HG03521 (cell line): ENCODE measurements around the gene BTNL9.
"Not testable (repeated sequence)": the region's sequence is repeated elsewhere in the genome, so short reads cannot be mapped to it uniquely, and the experiment has no call there.

Experiments used
- ATAC-seq: cut with Tn5 transposase; IDR thresholded peaks from one replicate; pipeline ENCODE4 v1.9.1; 2021; ENCODE audit warnings: mild to moderate bottlenecking, moderate library complexity; ENCODE audit not compliant: unreplicated experiment

The BTNL9 gene

DNA sequence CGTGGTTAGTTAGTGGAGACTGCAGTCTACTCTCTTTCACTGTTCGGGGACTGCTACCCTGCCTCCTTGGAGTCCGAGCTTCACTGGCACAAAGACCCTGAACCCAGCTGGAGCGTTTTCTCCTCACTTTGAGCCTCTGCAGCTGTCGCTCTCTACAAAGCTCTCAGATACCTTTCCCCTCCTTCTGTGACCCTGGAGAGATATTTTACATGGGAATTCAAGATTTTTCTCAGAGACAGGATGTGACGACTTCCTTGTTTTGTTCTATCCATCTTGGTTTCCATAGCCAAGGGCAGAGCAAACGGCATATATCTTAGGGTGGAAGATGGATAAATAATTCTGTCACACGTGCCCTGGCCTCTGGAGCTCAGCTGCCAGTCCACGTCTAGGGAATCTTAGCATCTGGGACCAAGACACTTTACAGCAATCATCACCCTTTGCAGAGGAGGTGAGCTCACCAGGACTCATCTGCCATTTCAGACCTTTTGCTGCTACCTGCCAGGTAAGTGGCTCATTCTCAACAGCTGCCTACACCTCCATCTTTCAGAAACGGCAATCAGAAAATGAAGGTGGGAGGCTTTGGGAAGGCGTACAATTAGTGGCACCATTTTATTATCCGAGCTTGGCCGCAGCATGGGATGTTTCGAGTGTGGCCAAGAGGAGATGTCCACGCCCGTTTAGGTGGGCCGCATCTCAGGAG is at the start of gene BTNL9:
TSS of gene BTNL9 (plus strand) at position 336 of the 700 bp plus-strand sequence. CDS start 5,224 bp downstream, outside the sequence.
- no peak for ATAC-seq

DNA sequence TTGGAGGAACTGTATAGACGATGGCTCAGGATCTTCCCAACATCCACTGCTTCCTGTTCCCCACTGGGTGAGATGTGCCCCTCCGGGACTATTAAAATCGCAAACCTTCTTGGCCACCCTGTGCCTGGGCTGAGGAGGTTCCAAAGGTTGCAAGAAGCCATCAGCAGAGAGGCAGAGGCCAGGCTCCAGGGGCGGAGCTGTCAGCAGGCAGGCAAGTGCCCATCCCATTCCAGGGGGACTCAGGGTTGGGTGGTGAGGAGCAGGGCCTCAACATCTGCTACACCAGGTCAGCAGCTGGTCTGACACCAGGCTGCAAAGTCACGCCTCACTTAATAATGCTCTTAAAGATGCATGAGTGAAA is 49.2 kb upstream of the BTNL9 start:
- no peak for ATAC-seq

DNA sequence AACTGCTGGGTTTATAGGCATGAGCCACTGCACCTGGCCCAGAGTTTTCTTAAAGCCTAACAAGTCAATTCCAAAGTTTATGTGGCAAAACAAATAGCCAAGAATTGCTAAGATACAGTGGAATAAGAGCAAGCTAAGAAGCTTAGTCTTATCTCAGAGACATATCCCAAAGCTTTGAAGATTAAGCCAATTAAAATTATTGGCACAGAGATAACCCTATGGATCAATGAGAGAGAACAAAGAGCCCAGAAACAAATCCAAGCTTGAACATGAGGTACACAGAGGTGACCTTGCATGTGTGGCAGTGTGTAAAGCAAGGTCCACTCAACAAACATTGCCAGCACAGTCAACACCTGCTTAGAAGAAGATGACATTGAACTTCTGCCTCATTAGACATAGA is 38.1 kb upstream of the BTNL9 start:
- no peak for ATAC-seq

DNA sequence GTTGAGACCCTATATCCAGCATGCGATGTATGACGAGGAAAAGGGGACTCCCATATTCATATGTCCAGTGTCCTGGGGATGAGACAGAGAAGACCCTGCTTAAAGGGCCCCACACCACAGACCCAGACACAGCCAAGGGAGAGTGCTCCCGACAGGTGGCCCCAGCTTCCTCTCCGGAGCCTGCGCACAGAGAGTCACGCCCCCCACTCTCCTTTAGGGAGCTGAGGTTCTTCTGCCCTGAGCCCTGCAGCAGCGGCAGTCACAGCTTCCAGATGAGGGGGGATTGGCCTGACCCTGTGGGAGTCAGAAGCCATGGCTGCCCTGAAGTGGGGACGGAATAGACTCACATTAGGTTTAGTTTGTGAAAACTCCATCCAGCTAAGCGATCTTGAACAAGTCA is 34.3 kb upstream of the BTNL9 start:
- no peak for ATAC-seq

DNA sequence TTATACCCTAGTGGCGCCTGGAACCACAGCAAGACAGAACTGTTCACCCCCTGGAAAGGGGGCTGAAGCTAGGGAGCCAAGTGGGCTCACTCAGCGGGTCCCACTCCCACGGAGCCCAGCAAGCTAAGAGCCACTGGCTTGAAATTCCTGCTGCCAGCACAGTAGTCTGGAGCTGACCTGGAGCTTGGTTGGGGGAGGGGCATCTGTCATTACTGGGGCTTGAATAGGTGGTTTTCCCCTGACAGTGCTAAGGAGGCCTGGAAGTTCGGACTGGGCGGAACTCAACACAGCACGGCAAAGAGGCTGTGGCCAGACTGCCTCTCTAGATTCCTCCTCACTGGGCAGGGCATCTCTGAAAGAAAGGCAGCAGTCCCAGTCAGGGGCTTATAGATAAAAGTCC is 31.9 kb upstream of the BTNL9 start:
- ATAC-seq, result no peak

DNA sequence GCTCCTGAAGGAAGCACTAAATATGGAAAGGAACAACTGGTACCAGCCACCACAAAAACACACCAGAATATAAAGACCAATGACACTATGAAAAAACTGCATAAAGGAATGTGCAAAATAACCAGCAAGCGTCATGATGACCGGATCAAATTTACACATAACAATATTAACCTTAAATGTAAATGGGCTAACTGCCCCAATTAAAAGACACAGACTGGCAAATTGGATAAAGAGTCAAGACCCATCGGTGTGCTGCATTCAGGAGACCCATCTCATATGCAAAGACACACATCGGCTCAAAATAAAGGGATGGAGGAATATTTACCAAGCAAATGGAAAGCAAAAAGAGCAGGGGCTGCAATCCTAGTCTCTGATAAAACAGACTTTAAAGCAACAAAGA is 30.0 kb upstream of the BTNL9 start:
- not testable (repeated sequence) for ATAC-seq

DNA sequence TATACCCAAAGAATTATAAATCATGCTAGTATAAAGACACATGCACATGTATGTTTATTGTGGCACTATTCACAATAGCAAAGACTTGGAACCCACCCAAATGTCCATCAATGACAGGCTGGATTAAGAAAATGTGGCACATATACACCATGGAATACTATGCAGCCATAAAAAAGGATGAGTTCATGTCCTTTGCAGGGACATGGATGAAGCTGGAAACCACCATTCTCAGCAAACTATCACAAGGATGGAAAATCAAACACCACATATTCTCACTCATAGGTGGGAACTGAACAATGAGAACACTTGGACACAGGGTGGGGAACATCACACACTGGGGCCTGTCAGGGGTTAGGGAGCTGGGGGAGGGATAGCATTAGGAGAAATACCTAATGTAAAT is 25.4 kb upstream of the BTNL9 start:
- ATAC-seq, result not testable (repeated sequence)

DNA sequence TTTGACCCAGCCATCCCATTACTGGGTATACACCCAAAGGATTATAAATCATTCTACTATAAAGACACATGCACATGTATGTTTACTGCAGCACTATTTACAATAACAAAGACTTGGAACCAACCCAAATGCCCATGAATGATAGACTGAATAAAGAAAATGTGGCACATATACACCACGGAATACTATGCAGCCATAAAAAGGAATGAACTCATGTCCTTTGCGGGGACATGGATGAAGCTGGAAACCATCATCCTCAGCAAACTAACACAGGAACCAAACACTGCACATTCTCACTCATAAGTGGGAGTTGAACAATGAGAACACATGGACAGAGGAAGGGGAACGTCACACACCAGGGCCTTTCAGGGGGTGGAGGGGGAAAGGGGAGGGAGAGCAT is 22.6 kb upstream of the BTNL9 start:
- ATAC-seq, result not testable (repeated sequence)

DNA sequence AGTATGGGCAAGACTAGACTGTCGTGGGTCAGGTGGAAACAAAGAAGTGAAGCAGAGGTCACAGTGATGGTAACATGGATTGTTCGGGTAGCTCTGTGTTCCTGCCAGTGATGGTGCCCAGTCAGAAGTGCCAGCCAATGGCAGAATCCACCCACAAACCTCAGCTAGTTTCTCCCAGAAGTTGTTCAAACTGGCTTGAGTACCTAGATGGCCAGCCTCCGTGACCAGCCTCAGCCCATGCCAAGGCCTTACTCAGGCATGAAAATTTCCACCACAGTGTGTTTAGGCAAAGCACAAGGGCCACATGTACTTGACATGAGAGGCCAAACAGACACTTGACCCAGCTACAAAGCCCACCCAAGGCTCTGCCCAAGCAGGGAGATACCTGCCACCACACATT is 19.4 kb upstream of the BTNL9 start:
- ATAC-seq, result no peak

DNA sequence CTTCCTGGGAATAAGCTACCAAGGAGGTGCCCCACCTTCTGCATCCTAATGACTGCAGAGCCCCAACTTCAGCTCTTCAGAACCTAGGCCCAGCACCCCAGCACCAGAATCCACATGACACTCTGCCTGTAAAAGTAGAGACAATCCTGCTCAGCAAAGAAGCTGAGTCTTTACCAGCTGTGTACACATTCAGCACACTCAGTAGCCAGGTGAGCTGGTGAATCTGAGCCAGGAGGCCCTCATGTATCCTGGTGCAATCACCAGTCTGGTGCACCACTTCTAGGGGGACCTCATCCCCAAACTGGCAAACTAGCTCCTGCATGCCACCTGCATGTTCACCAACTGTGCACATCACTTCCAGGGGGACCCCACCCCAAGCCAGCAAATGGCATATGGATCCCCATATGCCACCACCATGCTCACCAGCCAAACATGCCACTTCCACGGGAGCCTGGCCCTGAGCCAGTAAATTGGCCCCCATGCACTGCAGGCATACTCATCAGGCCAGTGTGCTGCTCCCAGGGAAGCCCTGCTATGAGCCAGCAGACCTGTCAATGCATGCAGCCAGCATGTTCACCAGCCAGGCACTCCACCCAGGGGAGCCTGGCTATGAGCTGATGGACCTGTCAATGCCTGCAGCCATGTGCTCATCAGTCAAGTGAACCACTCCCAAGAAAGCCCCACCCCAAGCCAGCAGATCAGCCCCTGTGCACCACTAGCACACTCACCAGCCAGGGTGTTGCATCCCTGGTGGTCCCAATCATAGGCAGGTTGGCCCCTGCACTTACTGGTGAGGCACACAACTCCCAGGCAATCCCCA is 15.6 kb upstream of the BTNL9 start:
- ATAC-seq, result no peak

DNA sequence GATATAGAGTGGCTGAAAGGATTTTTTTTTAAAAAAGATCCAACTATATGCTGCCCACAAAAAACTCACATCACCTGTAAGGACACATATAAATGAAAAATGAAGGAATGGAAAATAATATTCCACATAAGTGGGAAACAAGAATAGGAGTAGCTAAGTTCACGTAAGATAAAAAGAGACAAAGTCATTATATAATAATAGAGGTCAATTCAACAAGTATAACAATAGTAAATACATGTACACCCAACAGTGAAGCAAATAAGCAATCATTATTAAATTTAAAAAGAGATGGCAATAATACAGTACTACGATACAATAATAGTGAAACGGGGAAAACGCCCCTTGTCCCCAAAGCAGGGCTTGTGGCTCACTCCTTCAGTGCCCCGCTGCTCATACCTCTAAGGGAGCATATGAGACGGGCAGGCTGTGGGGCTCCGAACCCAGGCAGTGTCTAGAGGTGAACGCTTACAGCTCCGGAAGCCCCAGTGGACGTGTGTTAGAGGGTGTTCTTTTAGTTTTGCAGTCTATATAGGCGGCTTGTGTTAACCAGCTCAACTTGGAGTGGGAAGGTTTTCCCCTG is 12.5 kb upstream of the BTNL9 start:
- ATAC-seq, result no peak

DNA sequence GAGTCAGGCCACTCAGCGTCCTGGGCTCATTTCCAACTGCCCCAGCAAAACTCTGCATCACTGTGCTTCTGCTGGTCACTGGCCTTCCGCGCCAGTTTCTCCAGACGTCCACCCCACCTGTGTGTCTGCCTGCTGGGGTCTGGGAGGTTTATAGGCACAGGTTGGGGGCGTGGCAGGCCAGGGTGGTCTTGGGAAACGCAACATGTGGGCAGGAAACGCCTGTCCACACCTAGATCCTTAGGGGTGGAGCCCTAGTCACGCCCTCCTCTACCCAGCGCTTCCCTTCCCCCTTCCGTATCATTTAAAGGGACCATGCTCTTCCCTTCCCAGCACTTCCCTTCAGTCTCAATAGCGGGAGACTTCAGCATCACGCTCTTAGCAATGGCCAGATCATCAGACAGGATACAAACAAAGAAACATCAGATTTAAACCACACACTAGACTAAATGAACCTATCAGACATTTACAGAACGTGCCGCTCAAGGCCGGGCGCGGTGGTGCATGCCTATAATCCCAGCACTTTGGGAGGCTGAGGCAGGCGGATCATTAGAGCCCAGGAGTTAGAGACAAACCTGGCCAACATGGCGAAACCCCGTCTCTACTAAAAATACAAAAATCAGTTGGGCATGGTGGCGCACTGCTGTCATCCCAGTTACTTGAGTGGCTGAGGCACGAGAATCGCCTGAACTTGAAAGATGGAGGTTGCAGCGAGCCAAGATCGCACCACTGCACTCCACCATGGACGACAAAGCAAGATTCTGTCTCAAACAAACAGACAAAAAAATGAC is 11.8 kb upstream of the BTNL9 start:
- no peak for ATAC-seq

DNA sequence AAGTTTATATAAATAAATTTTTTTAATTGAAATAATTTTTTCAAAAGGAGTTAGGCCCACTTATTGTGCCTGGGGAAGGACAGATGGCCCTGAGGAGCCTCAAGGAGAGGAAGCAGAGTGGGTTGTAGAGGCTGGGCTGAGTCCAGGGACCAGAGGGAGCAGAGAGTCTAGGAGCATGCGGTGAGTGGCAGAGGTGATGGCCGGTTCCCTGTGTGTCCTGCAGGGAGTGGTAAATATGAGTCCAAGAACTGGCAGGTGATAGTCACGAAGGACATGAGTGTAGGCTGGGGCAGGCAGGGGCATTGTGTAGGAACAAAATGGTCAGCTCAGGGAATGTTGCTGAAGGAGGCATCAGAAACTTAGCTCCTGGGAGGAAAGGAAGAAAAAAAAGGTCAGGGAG is 8.3 kb upstream of the BTNL9 start:
- no peak for ATAC-seq

DNA sequence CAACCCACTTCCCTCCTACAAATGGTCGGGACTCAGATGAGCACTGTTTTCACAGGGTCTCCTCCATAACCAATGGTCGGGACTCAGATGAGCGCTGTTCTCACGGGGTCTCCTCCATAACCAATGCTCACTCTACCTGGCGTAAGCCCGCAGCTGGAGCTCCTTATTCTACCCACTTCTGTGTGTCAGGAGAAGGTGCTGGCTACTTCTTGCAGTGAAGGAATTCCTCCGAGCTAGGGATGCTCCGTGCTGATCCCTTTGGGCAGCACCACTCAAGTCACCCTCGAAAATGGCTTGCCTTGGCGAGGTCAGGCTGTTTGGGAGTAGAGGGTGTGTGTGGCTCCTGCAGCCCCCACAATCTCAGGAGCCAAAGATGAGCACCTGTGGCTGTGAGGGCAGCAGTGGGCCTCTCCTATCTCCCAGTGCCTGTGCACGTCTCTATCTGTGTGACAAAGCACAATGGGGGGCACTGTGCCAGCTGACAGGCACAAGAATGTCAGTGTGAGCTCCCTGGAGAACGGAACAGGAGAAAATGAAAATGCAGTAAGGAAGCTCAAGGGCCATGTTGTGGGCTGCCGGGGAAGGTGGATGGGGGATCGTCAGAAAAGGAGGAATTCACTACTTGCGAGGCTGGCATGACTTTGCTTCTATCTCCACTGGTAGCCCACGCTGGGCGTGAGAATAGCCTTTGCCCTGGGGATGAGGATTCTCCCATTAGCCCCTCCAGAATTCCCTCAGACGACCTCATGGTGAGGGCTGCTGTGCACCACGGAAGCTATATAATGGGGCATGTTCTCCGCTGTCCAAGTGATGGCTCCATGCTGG is 3.9 kb upstream of the BTNL9 start:
- no peak for ATAC-seq

DNA sequence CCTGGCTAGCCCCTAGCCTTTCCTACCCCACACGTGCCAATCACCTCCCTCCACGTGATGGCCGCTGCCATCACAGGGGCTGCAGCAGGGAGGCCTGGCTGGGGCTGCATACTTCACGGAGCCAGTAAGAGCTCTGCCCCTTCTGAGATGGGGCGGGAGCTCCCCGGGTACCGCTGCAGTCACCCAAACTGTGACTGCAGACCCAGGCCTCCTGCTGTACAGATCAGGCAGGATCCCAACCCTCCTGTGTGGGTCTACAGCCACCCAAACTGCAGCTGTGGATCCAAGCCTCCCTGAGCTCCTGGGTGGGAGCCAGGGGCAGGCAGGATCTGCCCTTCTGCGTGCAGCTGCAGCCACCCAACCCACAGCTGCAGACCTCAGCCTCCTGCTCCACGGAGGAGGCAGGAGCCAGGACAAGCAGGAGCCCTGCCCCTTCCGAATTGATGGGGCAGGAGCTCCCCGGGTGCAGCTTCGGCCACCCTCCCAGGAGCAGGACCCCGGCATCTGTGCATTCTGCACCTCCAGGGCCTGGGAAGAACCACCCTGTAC is 3.2 kb upstream of the BTNL9 start:
- no peak for ATAC-seq

DNA sequence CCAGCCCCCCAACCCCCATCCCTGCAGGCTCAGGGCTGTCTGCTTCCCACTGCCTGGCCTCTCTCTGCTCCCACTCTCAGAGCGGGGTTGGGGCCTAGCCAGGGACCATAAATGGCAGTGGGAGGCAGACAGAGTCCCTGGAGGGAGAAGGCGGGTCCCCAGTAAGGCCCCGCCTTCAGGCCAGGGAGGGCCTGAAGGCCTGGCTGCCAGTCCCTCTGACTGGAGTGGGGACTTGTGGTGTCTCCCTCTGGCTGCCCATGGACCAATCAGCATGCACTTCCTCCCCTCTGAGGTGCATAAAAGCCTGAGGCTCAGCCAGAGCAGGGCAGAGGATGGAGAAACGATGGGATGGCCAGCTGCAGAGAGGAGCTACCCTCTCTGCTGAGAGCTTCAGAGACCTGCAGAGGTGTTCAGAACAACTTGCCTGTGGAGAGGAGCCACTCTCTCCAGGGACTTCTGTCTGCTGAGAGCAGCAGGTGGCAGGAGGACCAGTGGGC is 2.7 kb upstream of the BTNL9 start:
- ATAC-seq, result no peak

DNA sequence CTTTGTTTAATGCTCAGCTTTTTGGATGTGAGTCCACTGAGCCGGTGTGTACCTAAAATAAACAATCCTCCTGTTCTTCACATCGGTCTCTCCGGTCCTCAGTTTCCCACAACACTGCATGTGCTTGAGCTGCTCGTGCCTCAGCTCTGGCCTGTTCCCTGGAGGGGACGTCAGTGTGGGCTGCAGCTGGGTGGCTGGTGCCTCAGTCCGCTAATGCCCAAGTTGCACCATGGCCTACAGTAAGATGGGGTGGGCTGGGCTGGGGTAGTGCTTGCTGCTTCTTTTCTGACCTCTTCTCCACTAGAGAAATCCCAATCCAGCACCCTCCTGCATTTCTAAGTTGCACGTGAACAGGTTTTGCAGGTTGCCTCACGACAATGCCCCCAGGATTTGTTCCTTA is 595 bp upstream of the BTNL9 start:
- no peak for ATAC-seq

DNA sequence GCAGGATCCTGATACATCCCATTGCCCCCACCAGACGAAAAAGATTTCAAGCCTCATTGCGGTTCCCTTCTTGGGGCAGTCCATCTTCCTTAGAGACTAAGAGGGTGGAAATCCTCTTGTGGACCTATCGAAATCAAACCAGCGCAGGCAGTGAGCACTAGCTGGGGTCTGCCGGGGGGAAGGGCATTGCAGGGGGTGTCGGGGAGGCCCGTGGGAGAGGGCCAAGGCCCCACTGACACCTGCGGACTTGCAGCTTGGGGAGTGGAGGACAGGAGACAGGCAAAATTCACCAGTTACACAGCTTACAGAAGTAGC is 522 bp downstream of the BTNL9 start:
- no peak for ATAC-seq

DNA sequence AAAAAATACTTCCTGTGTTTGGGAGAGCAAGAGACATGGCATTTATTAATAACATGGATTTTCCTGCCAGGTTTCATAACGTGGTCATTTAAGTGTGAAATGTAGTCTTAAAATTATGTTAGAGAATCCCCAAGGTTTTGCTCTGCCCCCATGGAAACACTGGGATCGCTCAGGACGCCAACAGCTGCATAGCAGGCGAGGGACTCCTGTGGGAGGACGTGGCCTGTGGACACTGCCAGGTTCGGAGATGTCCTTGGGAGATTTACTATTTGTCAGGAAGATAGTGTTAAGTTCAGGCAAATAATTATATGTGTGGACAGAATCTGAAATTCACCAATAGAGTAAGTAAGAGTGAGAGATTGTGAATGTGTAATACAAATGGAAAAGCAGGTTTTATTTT is 977 bp downstream of the BTNL9 start:
- ATAC-seq, result no peak

DNA sequence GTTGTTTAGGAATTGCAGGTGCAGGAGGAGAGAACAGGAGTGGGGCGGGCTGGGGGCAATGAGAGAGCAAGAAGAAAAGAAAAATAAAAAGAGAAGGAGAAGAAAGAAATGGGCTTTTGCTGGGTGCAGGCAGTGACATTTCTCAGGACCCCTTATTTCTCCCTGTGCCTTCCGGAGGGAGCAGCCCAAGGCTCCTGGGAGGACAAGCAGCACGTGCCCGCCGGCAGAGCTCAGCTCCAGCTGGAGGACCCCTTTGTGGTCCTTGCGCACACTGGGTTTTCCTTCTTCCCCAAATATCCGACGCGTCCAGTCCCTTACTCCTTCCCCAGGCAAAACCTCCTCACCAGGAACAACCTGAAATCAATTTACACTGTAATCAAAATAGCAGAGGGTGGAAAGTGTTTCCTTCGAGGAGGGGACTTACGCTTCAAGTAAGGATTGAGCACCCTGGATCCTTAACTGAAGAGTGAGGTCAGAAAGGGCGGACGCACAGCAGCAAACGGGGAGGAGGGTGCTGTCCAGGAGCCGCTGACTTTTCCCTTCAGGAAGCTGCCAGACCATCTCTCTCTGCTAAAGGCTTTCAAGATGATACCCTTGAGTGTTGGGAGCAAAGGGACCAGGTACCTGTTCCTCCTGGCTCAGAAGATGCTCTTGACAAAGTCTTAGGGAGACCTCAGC is 2.1 kb downstream of the BTNL9 start:
- no peak for ATAC-seq
